Neural cell (in vitro differentiated cells): ENCODE results near the gene NOC4L.

ENCODE experiments used
- CTCF ChIP-seq: fragments of 450-650 bp; IDR thresholded peaks from 2 replicates; pipeline ENCODE4 v1.5.1; 2014; ENCODE audit warnings: antibody characterized with exemption, mild to moderate bottlenecking, moderate library complexity; ENCODE audit not compliant: poor library complexity, severe bottlenecking
- EP300 ChIP-seq: fragments of 450-650 bp; conservative IDR thresholded peaks from 2 replicates; pipeline ENCODE4 v1.6.1; 2014; ENCODE audit warnings: antibody characterized with exemption, mild to moderate bottlenecking, moderate library complexity; ENCODE audit not compliant: poor library complexity, severe bottlenecking
- EZH2 ChIP-seq: fragments of 200-600, 300-800 bp; shearing (Covaris generic), sonication (generic); IDR thresholded peaks from 2 replicates; pipeline ENCODE4 v1.6.1; 2014; ENCODE audit warnings: antibody characterized with exemption, low read length, borderline replicate concordance, mild to moderate bottlenecking; ENCODE audit not compliant: insufficient read depth, poor library complexity, severe bottlenecking
- POLR2AphosphoS5 ChIP-seq: IDR thresholded peaks from 2 replicates; pipeline ENCODE4 v1.6.1; 2012
- REST ChIP-seq: IDR thresholded peaks from 2 replicates; pipeline ENCODE4 v1.6.1; 2012; ENCODE audit warnings: borderline replicate concordance
- SMC3 ChIP-seq: fragments of 450-650 bp; conservative IDR thresholded peaks from 2 replicates; pipeline ENCODE4 v1.6.1; 2014; ENCODE audit warnings: antibody characterized with exemption, mild to moderate bottlenecking, moderate library complexity; ENCODE audit not compliant: poor library complexity
- TAF1 ChIP-seq: IDR thresholded peaks from 2 replicates; pipeline ENCODE4 v1.6.1; 2012; ENCODE audit warnings: low read depth

GRCh38 chr12:132145334-132145733 is 1.1 kb downstream of the NOC4L start:
- no peak for TF ChIP-seq POLR2AphosphoS5
- no peak for TF ChIP-seq CTCF
- no peak for TF ChIP-seq SMC3
- TF ChIP-seq EZH2: no peak
- no peak for TF ChIP-seq TAF1
- no peak for TF ChIP-seq REST
- no peak for TF ChIP-seq EP300
